Measurements from ENCODE around the gene ZNF784. TPM values are rescaled to one million over a fixed set of nuclear protein-coding genes. Genes with fewer than 3 reads are reported as not detected.

The ZNF784 gene
- total and polyA plus RNA-seq, 9 of the 15 experiments (the other 6 are each of a cell fraction or from before 2014, with no cell fraction given): 0.14 to 6.1 (median 2.1) TPM

GRCh38 chr19:55622242-55622969, 2.0 kb downstream of the ZNF784 start (continued):
- TF ChIP-seq STAT6 (CRISPR knock-in tag; IDR thresholded peaks at IDR 0.05) (no peak), NFE2L1 (tag; IDR thresholded peaks at IDR 0.05; ENCODE audit: borderline replicate concordance, low read depth) (no peak), POLR2G (IDR thresholded peaks at IDR 0.05; ENCODE audit: low read depth, low read length) (peak; percentile 4), CBX1 (IDR thresholded peaks at IDR 0.05; ENCODE audit: low read depth) (no peak)

DNA sequence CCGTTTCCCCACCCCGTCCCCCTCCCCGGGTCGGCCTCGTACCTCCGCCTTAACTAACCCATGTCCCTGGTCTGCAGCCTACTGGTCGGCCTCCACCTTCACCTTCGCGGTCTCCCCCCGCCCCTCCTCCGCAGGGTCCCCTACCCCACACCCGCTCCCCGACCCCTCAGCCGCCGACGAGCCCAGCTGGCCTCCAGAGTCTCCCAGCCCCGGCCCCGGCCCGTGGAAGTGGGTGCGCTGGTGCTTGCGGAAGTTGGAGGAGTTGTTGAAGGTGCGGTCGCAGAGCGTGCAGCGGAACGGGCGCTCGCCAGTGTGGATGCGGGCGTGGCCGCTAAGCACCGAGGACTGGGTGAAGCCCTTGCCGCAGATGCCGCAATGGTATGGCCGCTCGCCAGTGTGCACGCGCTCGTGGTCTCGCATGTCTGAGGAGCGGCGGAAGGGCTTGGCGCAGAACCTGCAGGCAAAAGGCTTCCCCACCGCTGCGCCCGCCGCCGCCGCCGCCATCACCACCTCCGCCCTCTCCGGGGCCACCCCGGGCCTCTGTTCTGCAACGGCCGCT, 2.6 kb downstream of the ZNF784 start:
- H3K4me2 ChIP-seq (ENCODE audit: insufficient read depth, low read length): no peak overlapping the region
- peaks cover 18% of the 10 kb centered on the region; the same call in 2 of the 3 replicates for H3K36me3 ChIP-seq (ENCODE audit: control insufficient read depth, insufficient read depth, low read length)
- no peak overlapping the region for H3K27ac ChIP-seq (ENCODE audit: extremely low read depth, low read depth, low read length)
- in situ Hi-C loops (cut with MboI) (loop anchor here (10.0 kb wide), 1 partner anchor 337 kb away; the partner anchor contains the start of genes BRSK1 and HSPBP1), intact Hi-C loops (cut with micrococcal nuclease) (no loop called here)
- no peak for FAIRE-seq
- peaks cover 7% of the 10 kb centered on the region; the same call in 2 of the 3 replicates for H3K79me2 ChIP-seq (ENCODE audit: control insufficient read depth, insufficient read depth, low read length)
- BruUV-seq (replicated peaks): no TSS peak
- H3K9me1 ChIP-seq (ENCODE audit: control insufficient read depth, insufficient read depth, low read length): peaks cover 3% of the 10 kb centered on the region
- no peak overlapping the region for H2AFZ ChIP-seq (ENCODE audit: low read depth, low read length)
- ChIA-PET CTCF (ENCODE audit: low intra/inter-chr PET ratio) (no interaction called here), POLR2A (interaction anchor here (1.0 to 2.0 kb wide), 2 partner anchors 16 to 33 kb away, joined by 3 to 11 read pairs; partner anchors contain the start of gene ZNF865)
- H3K9me3 ChIP-seq (replicated peaks; ENCODE audit: control insufficient read depth, insufficient read depth, low read depth, low read length): no peaks in the 10 kb centered on the region
- H3K4me1 ChIP-seq (replicated peaks in 1 of 2; ENCODE audit: control insufficient read depth in 2 of 2, insufficient read depth in 2 of 2, low read length in 2 of 2): peaks cover 9 to 11% of the 10 kb centered on the region in 2 experiments; a peak in 4 of 5 replicates
- no peak overlapping the region for H3K4me3 ChIP-seq
- WGBS (ENCODE audit: insufficient coverage, low coverage, missing lambda C conversion rate): 89% methylated on average over 5 of the region's 55 CpGs
- H3K27me3 ChIP-seq (ENCODE audit: control insufficient read depth in 2 of 2, insufficient read depth in 2 of 2, low read length in 2 of 2): no peaks in the 10 kb centered on the region
- no peak overlapping the region for H3K9ac ChIP-seq (ENCODE audit: insufficient read depth in 1 of 2, low read depth in 2 of 2, low read length in 2 of 2)
- no peak for ATAC-seq
- TF ChIP-seq HOXB6 (CRISPR knock-in tag; IDR thresholded peaks at IDR 0.05; ENCODE audit: borderline replicate concordance): no peak
- TF ChIP-seq SRSF7 (optimal IDR thresholded peaks at IDR 0.05; ENCODE audit: low read depth, low read length): no peak
- peak; percentile 54 for TF ChIP-seq POLR2G (IDR thresholded peaks at IDR 0.05; ENCODE audit: low read depth, low read length)
- DNase-seq (ENCODE audit: extremely low read depth in 1 of 4, low spot score in 3 of 4): peak in 1 of 4 experiments; percentile 5
- H4K20me1 ChIP-seq (replicated peaks; ENCODE audit: control insufficient read depth, insufficient read depth, low read length): no peaks in the 10 kb centered on the region; the same call in 1 of the 2 replicates

Data from K562 (cell line).